Activated naive CD8-positive, alpha-beta T cell treated with anti-CD3 and anti-CD28 coated beads, Interleukin-2, amount 50 U/mL, for 16 hours (primary cell): ENCODE results near the gene GGCT.
"Not testable (repeated sequence)": the region's sequence is repeated elsewhere in the genome, so short reads cannot be mapped to it uniquely, and the experiment has no call there.

Source experiments
- DNase-seq: peaks from one replicate; pipeline ENCODE4 v3.0.0-alpha.2; 2020; ENCODE audit warnings: low read depth, low spot score

GGCT gene, protein sequence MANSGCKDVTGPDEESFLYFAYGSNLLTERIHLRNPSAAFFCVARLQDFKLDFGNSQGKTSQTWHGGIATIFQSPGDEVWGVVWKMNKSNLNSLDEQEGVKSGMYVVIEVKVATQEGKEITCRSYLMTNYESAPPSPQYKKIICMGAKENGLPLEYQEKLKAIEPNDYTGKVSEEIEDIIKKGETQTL

DNA sequence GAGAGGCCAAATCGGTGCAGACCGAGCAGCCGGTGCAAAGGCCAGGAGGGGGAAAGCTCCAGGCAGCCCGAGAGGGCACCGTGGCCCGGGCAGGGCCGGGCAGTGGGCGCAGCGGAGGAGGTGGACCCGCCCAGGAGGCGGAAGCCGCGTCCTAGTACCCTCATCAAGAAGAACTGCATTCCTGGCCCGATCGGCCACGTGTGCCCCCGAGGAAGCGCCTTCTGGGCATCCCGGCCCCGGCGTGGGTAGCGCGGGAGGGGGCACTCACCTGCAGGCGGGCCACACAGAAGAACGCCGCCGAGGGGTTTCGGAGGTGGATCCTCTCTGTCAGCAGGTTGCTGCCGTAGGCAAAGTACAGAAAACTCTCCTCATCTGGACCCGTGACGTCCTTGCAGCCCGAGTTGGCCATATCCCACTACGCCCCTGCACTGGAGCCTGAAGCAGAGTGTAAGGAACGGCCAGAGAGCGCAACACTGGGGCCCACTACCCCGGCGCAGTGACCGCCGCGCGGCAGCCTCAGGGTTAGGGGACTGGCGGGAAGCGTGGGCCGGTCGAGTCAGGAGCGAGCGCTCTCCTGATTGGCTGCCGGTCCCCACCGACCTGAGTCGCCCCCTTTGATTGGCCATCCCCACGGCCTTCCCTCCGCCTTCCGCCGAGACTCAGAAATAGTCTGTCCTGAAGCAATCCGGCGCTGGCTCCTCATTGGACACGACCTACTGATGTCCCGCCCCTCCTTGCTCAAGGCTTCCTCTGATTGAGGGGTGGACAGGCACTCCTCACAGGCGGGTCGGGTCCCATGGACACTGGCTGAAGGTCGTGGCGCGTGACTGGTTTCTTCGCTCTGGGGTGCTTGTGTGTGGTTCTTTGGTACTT, at the start of gene GGCT:
TSS of gene GGCT (minus strand) at position 529 of the 873 bp plus-strand sequence. CDS start at position 409, 120 bp downstream.
- DNase-seq, result peak; percentile 94

DNA sequence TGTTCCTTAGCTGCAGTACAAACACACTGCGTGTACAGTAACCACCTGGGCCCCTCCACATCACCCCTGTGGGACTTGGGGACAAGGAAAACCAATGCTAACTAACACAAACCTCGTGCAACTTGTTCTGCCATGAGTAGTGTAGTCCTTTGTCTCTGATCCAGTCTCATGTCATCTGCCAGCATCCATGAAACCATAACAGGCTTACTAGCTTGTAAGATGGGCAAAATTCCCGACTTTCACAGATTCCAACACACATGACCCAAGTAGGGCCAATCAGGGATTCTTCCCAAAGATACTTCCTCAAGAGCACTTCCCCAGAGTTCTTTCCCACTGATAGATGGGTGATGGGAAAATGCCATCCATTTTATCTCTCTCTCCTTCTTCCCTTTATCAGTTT, 48.9 kb upstream of the GGCT start:
- DNase-seq, result no peak

DNA sequence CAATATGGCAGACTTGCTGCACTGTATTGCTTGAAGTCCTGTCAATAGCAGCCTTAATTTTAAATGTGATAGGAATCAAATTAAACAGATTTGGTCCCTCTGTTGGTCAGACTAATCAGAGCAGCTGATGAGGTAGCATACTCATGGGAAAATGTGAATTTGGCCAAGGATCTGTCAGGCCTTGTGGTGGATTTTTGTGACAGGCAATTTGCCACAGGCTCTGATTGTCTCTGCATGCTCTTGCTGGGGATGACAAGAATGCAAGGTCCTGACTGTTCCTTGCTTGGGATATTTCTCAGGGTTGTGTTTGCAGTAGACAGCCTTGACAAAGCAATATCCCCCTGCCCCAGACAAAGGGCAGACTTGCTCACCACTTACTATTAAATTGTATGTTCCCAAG, 48.5 kb upstream of the GGCT start:
- DNase-seq, result no peak

DNA sequence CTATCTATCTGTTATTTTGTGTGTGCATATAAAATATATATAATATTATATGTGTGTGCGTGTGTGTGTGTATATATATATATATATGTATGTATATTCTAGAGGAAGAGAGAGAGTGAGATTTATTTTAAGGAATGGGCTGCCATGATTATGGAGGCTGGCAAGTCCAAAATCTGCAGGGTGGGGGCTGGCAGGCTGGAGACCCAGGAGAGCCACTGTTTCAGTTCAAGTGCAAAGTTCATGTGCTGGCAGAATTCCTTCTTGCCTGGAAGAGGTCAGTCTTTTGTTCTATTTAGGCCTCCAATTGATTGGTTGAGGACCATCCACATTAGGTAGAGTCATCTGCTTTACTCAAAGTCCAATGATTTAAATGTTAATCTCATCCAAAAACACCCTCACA, 47.7 kb upstream of the GGCT start:
- DNase-seq, result no peak

DNA sequence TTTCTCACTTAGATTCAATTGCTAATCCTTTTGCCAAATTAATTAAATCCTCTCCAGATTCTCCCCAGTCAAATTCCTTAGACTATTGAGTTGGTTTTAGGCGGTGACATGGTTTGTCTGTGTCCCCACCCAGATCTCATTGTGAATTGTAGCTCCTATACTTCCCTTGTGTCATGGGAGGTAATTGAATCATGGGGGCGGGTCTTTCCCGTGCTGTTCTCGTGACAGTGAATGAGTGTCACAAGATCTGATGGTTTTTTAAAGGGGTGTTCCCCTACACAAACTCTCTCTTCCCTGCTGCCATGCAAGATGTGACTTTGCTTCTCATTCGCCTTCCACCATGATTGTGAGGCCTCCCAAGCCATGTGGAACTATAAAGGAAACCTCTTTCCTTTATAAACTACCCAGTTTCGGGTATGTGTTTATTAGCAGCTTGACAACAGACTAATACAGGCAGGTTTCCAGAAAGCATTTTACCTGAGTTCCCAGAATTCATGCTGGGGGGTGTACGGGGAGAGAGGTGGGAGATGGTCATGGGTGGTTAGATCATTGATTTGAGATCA, 45.4 kb upstream of the GGCT start:
- DNase-seq, result no peak

DNA sequence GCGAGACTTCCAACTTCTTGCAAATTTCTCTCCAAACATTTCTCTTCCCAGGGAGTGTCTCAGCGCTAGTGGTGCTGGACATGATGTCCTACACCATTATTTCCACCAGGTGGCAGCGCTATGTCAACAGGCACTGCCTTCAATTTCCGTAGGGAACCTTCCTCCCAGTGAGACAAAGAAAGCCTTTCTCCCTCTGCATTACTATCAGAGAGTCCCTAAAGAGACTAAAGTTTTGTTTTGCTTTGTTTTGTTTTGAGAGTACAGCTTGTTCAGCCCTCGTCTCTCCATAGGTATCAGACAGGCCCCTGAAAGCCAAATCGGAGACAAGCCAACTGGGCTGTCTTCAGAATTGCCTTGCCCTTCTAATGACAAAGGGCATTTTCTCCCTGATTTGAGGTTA, 44.2 kb upstream of the GGCT start:
- DNase-seq, result no peak

DNA sequence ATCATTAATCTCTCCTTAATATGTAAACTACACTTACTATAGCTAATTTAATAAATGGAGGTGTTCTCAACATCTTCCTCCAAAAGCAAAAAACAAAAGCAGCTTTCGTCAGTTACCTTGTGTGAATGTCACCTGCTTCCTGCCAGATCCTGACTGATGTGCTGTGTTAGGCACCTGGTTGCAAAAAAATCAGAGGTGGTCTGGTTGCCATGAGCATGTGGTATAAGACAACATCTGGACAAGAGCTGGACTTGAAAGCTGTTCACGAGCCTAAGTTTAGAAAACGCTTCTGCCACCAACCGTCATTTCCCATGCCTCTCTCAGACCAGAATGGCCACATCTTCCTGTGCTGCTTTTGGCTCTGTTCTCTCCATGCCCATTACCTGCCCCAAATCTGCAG, 42.0 kb upstream of the GGCT start:
- no peak for DNase-seq

DNA sequence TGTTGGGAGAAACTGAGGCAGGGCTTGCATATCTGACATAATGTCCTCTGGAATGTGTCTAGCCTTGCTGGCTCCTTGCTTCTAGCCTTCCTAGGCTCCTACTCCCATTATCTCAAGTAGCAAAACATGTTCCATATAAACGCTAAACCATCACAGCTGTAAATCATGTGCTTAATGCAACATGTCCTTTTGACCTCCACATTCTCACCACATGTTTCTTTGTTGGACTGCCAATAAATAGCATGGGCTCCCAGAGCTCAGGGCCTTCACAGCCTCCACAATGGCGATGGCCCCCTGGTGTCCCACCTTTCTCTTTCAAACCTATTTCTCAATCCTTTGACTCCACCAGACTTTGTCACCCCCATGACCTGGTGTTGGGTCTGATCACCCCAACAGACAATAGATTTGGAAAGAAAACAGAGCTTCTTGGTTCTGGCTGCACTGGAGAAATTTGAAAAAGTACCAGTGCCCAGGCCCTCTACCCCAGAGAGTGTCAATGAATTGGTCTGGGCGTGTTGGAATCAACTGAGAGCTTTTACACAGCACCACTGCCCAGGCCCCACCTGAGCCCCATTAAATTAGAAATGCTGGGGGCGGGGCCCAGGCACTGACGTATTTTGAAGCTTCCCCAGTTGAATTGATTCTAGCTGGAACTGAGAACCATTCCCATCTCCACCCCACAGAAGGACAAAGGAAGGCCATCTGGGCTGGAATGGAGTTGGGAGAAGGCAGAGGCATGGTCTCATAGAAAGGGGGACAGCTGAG, 41.3 kb upstream of the GGCT start:
- DNase-seq, result no peak

DNA sequence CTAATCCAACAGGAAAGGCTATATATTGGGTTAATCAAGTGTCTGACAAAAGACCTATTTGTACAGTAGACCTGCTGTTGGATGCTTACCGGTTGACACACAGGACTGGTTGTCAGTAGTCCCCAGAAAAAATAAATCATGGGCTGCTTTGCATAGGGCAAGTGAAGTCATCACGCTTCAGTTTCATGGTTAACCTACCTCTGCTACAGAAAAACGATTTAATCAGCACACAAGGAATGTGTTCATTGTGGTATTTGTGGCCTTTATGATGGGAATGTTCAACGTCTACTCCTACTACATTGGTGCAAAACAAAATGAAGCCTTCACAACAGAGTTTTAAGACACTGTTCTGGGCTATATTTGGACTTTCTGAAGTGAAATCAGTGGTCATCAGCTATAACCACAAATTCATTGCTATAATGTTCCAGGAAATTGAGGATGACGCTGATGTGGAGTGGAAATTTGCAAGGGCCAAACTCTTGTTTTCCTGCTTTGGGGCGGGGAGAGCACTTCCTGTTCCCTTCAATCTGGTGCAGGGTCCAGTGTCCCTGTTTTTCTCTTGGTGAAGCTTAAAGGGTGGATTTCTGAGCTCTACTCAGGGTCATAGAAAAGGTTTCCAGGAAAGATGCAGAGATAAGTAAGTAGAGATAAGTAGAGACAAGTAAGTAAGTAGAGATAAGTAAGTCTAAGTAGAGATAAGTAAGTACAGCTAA, 39.3 kb upstream of the GGCT start:
- no peak for DNase-seq

DNA sequence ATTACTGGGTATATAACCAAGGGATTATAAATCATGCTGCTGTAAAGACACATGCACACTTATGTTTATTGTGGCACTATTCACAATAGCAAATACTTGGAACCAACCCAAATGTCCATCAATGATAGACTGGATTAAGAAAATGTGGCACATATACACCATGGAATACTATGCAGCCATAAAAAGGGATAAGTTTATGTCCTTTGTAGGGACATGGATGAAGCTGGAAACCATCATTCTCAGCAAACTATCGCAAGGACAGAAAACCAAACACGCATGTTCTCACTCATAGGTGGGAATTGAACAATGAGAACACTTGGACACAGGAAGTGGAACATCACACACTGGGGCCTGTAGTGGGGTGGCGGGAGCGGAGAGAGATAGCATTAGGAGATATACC, 38.5 kb upstream of the GGCT start:
- DNase-seq, result not testable (repeated sequence)

DNA sequence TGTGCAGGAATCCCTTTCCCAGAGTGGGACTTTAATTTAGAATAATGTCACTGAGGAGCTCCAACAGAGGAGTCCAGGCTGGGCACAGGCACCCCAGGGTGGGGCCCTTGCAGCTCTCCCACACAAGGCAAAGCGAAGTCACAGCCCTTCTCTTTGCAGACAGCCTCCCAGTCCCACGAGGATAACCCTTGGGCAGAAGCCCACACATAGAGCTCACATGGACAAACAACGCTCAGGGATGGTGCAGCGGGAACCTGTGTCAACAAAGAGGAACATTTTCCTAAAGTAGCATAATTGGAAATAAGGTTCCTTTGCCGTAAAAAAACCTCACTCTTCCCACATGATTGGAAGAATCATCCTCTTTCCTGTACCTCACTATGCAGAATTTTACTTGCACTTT, 29.3 kb upstream of the GGCT start:
- DNase-seq, result no peak

DNA sequence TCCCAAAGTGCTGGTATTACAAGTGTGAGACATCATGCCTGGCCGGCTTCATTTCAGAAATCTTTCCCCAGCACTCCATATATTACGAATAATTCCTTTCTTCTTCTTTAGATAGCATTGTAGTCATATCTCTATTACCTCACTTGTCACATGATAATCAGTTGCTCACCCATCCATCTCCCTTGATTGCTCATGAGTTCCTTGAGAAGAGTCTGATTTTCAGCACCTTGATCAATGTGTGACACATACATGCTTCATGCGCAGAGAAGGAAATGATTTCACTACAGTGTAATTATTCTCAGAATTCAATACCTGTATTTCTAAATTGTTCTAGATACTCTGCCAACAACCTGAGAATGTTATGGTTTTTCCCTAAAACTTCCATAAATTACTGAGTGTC, 26.7 kb upstream of the GGCT start:
- no peak for DNase-seq

DNA sequence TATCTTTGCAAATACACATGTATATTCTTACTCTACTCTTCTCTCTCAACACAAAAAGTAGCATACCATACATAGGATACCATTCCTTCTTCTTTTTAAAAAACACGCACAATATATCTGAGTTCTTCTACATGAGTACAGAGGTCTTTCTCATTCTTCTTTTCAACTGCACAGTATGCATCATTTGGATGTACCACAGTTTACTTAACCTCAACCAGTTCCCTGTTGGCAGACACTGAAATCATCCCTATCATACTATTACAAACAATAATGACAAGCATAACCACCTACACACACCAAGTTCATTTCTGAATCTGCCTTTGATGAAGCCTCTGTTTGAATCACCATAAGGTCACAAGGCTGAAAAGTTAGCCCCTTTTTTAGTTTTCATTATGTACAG, 25.7 kb upstream of the GGCT start:
- no peak for DNase-seq

DNA sequence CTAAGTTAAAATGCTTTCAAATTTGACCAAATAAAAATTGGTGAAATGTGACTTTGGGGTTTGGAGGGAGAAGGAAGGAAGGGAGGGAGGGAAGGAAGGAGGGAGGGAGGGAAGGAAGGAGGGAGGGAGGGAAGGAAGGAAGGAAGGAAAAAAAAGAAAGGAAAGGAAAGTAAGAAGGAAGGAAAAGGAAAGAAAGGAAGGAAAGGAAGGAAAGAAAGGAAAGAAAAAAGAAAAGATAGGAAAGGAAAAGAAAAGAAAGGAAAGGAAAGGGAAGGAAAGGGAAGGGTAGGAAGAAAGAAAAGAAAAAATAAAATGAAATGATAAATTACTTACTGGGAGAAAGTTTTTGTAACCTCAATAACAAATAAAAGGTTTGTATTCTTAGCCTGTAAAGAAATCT, 24.1 kb upstream of the GGCT start:
- DNase-seq, result no peak

DNA sequence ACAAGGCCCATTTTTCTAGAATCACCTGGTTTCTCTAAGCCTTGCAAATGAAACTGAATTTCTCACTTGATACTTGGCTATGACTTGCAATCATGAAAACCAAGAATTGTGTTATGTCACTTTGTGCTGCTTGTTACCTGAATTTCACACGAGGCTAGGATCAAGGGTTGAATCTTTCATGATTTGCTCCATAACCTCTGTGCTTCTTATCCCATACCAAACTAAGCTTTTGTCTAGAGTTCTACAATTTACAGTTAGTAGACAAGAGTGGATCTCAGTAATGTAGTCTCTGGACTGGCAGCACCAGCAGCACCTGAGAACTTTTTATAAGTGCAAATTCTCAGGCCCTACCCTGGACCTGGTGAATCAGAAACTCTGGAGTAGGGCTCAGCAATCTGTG, 22.7 kb upstream of the GGCT start:
- not testable (repeated sequence) for DNase-seq

DNA sequence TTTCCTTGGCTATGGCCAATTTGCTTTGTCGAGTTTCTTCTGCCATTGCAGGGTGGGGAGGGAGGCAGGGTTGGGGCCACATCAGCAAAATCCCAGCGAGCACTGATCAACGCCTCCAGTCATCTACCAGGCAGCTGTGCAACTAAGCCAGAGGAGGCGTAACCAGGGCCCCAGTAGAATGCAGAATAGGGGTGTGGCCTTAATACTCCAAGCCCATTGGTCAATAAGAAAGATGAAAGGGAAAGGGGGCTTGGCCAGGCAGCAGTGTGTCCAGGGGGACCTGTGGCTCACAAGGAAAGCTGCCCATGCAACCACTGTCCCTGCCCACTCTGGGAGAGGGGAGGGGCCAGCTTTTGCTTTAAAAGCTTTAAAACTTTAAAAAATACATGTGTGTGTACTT, 21.5 kb upstream of the GGCT start:
- DNase-seq, result no peak

DNA sequence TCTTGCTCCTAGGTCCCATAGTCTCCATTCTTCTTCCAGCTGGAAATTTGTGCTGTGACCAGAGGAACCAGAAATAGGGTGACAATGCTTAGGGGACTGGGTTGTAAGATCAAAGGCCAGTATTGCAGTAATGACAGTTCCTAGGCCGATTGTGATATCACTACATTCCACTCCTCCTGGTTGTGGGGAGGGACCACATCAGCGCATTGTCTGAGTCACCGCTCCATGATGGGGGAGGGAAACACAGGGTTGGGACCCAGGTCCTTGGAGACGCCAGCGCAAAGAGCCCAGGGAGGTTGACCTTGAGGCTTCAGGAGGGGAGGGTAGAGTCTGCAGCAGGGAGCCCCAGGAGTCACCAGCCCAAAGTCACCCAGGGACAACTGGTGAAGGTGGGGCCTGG, 20.8 kb upstream of the GGCT start:
- DNase-seq, result no peak

DNA sequence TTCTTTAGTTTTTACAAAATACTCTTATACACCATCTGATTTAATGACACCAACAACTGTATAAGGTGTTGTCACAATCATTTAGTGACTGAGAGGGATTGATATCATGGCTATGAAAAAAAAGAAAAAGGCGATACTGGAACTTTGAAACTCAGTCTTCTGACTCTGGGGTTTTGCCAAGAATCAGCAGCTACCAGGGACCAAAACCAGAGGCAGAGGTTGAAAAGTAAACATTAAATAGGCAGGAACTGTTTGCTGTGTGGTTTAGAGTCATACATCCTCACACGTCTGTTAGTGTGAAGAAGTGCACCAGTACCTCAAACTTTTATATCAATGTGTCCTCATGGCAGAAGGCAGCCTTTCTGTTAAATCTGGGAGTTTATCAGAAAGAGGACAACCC, 19.9 kb upstream of the GGCT start:
- no peak for DNase-seq

DNA sequence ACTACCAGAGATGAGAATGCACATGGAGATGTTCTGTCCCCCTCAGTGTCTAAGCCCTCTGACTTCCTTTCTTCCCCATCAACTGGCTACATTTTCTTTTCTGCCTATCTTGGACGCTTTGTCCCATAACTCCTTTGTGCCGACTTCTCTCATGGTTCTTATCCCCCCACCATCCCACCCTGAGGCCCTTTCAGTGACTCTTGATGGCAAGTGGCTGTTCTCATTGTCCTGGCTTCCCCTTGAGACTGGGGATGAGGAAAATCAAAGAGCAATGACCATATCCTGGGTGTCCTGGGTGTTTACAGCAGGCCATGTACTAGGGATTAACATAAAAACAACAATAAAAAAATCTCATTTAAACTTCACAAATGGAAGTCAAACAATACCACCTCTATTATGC, 18.8 kb upstream of the GGCT start:
- no peak for DNase-seq

DNA sequence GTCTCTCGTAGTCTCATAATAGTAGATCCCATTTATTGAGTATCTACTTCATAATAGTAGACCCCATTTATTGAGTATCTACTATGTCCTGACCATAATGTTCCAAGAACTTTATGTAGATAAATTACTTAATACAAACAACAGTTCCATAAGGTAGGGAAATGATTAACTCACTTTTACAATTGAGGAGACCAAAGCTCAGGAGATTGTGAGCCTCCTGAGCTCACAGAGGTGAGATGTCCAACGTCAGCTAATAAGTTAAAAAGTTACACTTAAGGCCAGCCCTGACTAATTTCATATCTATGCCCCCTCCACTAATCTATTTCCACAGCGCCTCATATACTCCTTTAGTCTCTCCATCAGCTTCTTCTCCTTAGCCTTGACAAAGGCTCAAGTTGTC, 17.5 kb upstream of the GGCT start:
- DNase-seq, result no peak

DNA sequence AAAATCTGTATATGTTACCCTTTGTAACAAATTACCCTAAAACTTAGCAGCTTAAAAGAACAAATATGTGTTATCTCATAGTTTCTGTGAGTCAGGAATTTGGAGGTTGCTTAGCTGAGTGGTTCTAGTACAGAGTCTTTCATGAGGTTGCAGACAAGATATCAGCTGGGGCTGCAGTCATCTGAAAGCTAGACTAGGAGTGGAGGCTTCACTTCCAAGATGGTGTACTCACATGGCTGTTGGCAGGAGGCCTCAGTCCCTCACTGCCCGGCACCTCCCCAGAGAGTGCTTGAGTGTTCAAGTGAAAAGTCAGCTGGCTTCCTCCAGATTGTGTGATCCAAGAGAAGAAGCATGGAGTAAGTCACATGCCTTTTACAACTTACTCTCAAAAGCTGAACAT, 16.9 kb upstream of the GGCT start:
- DNase-seq, result no peak

DNA sequence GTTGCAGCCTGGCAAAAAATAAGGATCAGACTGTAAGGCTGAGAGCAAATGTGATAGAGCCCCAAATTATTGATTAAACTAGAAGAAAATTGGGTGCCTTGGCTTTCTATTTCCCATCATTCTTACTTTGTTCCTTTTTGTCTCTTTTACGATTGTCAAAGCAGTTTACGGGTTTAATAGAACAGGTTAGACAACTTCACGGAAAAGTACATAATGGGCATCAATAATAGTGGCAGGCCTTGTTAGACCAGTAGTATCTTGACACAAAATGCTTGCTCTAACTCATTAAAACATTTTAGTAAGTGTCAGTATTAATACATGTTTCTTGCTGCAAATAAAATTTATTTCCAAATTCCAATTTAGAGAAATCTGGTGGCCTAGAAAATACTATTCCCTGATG, 14.5 kb upstream of the GGCT start:
- DNase-seq, result no peak
